Stimulated activated CD8-positive, alpha-beta memory T cell treated with anti-CD3 and anti-CD28 coated beads, Interleukin-15, amount 100 ng/mL, for 24 hours (primary cell): ENCODE data around the gene CACNA1E.
"Not testable (repeated sequence)": the region's sequence is repeated elsewhere in the genome, so short reads cannot be mapped to it uniquely, and the experiment has no call there.

Source experiments
- DNase-seq: peaks from one replicate; pipeline ENCODE4 v3.0.0-alpha.2; 2020; ENCODE audit warnings: low read depth

The CACNA1E gene

GRCh38 chr1:181517181-181517875 is 34.0 kb downstream of the CACNA1E start:
- no peak for DNase-seq

DNA sequence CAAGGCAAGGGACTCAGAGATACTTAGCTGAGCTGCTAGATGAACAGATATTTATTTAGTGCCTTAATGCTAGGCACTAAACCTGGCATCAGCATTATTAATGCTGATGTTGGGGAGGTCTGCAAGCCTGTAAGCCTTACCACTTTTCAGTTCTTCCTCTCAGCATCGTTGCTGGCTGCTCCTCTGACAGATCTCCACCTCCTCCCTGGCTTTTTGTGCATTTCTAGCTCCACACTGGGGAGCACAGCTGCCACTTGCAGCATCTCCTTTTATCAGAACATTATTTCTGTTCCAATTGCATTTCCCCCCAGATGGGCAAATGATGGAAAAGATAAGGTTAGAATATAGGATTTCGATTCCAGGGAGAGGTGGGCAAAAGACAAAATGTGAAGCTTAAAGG is 34.8 kb downstream of the CACNA1E start:
- no peak for DNase-seq

- DNase-seq, result no peak
Measured at GRCh38 chr1:181522864-181523263, 39.5 kb downstream of the CACNA1E start.

DNA sequence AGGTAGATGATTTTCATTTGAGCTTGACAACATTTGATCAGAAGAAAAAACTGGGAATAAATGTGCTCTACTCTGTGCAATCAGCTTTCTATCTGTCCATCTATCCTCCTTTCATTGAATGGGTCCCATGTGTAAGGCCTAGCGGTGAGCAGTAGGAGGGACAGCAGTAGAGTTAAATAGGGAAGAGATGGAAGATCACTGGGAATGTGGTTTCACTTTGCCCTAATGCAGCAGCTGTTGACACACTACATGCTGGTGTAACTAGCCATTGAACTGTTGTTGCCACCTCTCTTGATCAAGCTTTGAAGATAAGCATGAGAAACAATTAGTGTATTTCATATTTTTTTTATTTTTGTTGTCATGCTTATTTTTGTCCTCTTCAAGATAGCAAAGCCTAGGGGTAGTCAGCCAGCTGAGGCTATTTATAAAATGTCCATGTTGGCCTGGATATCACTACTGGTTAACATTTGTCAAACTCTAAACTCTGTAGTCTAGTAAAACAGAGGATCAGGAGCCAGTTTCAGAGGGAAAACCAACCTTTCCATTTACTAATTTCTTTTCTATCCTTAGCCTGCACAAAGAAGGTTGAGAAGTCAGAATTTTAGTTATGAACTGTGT is 41.9 kb downstream of the CACNA1E start:
- DNase-seq, result no peak

DNA sequence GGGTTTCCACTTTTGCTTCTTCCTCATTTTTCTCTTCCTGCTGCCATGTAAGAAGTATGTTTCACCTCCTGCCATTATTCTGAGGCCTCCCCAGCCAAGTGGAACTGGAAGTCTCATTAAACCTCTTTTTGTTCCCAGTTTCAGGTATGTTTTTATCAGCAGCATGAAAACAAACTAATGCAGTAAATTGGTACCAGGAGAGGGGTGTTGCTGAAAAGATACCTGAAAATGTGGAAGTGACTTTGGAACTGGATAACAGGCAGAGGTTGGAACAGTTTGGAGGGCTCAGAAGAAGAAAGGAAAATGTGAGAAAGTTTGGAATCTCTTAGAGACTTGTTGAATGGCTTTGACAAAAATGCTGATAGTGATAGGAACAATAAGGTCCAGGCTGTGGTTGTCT is 44.9 kb downstream of the CACNA1E start:
- DNase-seq, result not testable (repeated sequence)

DNA sequence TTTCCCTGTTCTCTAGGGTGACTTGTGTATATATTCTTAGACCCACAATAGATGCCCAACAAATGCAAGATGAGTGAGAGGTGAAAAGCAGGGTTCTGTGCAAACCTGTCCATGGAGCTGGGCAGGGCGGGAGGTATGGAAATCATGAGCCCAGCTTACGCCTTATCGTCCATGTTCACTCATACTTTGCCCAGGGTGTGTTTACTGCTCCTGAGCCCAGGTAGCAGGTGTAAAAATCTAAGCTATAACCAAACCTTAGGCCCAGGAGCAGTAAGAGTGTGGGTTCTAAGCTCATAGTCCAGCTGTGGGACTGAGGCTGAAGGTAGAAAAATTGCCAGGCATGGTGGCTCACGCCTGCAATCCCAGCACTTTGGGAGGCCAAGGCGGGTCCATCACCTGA is 48.1 kb downstream of the CACNA1E start:
- no peak for DNase-seq

DNA sequence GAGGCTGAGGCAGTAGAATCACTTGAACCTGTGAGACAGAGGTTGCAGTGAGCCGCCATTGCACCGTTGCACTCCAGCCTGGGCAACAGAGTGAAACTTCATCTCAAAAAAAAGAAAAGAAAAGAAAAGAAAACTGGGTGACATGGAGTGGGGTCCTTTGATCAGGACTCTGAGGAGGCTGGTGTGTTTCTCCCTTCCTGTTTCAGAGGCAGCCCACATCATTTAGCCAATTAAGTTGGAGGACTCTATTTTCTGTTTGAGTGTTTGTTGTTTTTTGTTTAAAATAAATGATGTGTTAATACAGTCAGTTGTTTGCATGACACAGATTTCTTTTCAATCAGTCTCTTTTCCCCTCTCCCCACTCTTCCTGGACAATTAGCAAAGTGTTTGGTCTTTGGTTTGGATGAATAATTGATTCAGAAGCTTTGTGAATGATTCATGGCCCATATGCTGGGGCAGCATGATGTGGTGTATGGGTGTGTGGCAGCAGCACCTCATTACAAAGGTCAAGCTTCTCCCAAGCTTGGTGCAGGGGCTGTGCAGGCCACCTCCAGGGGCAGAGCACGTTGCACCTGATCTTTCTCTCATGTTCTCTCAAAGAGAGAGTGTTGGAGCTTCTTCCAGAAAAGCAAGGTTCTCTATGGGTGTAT is 48.8 kb downstream of the CACNA1E start:
- DNase-seq, result no peak

DNA sequence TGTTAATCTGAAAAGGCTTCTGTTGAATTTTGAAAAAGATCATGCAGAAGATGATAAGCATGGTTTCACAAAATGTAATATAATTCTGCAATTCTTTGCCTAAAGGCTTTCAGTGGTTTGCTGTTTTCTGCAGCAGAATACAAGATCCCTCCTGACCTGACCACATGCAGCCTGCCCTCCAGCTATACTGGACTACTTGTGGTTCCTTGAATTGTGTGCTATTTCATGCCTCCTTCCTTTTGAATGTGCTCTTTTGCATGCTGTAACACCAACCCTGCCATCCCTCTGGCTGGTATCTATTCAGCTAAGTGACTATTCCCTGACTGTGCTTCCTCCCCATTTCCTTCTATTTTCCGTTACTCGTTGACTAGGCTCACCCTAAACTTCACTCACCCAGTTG is 55.5 kb downstream of the CACNA1E start:
- no peak for DNase-seq

- DNase-seq, result no peak
Measured at GRCh38 chr1:181541458-181541857, 58.1 kb downstream of the CACNA1E start.

GRCh38 chr1:181541947-181542346 is 58.6 kb downstream of the CACNA1E start:
- no peak for DNase-seq

DNA sequence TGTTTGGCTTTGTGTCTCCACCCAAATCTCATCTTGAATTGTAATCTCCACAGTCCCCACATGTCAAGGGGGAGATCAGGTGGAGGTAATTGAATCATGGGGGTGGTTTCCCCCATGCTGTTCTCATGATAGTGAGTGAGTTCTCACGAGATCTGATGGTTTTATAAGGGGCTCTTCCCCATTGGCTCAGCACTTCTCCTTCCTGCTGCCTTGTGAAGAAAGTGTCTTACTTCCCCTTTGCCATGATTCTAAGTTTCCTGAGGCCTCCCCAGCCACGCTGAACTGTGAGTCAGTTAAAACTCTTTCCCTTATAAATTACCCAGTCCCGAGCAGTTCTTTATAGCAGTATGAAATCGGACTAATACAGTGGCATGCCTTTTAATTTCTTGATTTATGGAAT is 59.1 kb downstream of the CACNA1E start:
- not testable (repeated sequence) for DNase-seq

- DNase-seq, result no peak
Measured at GRCh38 chr1:181545395-181545794, 62.1 kb downstream of the CACNA1E start.

GRCh38 chr1:181548497-181548896 is 65.2 kb downstream of the CACNA1E start:
- DNase-seq, result no peak

DNA sequence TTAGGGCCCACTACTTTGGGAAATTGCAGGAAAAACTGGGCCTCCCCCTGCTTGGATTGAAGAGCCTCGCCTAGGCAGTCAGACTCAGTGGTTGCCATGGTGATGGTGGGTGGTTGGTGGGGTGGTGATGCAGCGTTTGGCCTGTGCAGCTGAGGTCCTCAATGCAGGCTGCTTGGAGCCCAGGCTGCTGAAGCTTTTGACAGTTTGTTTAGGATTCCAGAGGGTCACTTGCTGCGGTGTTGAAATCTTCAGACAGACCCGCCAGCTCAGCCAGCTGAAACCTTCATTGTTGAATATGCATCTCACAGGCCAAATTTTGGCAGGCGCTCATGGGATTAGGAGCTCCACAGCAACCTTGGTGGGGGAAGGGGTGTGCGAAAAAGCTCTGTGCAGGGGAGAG is 67.9 kb downstream of the CACNA1E start:
- DNase-seq, result no peak

DNA sequence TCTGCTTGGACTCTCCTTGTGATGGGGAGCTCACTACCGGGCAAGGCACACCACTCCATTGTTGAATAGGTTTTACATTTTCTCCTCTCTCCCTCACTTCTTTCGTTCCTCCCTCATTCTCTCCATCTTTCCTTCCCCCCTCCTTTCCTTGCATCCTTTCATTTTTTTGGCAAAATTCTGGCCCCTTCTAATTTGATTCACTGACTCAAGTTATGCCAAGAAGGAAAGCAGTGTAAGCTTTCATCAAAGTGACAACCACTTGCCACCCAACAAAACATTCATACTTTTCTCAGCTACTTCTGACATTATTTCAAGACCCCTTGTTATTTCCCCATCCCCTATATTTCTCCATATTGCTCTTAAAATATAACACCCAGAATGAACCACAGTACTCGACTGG is 68.4 kb downstream of the CACNA1E start:
- DNase-seq, result no peak

GRCh38 chr1:181554465-181554864 is 71.1 kb downstream of the CACNA1E start:
- no peak for DNase-seq

GRCh38 chr1:181556631-181557030 is 73.3 kb downstream of the CACNA1E start:
- DNase-seq, result no peak

- DNase-seq, result no peak
Measured at GRCh38 chr1:181557313-181557712, 74.0 kb downstream of the CACNA1E start.

DNA sequence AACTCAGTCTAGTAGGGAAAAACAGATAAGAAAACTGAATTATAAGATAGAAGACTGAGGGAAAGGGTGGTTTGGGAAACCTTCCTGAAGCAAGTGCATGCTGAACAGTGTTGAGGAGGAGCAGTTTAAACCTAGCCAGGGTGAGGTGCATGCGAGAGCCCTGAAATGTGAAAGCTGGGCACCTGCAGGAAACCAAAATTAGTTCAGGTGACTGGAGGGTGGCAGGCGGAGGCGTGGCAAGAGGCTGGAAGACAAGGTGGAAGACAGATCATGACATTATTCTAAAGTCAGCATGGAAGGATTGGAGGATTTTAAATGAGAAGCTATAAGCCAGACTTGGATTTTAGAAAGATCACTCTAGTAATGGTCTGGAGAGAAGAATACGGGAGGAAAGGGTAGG is 75.1 kb downstream of the CACNA1E start:
- DNase-seq, result no peak

GRCh38 chr1:181559142-181559541 is 75.8 kb downstream of the CACNA1E start:
- no peak for DNase-seq

DNA sequence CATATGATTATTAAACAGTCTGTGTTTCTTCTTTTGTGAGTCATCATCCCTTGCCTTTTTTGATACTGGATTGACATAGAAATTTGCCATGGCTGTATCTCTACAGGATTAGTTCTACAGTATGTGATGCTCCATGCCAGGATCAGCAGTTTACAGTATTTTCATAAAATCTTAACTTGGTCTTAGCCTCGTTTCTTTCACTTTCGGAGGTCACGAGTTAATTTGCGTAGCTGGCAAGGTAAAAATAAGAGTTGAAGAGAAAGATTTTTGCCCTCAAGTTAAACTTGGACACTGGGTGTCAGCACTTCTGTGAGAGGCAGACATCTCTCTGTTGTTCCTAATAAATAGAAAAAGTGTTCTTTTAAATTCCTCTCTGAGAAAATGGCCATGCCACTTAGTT is 79.1 kb downstream of the CACNA1E start:
- no peak for DNase-seq

DNA sequence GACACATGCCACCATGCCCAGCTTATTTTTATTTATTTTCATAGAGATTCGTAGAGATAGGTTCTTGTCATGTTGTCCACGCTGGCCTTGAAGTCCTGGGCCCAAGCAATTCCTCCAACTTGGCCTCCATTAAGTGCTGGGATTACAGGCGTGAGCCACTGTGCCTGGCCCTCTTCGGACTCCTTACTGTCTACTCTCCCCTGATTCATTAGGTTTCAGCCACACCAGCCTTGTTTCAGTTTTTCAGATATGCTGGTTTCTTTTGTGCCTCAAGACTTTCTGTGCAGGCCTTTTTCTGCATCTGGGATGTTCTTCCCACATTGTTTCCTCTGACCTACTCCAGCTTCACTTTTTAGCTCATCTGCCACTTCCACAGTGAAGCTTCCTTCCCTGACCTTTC is 85.4 kb downstream of the CACNA1E start:
- no peak for DNase-seq

DNA sequence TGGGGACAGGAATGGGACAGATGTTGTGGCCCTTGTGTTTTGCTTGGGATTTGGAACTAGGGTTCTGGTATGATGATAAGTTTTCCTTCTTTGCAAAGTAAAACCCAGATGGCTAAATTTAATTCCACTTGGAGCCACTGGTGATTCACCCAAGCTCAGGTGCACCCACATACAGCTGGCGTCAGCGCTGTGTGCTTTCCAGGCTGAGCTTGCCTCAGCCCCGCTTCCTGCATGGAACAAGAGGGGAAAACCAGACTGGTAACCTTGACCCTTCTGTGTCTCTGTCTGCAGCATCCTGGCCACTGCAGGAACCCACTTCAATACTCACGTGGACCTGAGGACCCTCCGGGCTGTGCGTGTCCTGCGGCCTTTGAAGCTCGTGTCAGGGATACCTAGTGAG is 94.2 kb downstream of the CACNA1E start:
- DNase-seq, result no peak

- no peak for DNase-seq
Measured at GRCh38 chr1:181583598-181583997, 100.3 kb downstream of the CACNA1E start.
